Activated T-helper 1 cell treated with anti-CD3 and anti-CD28 coated beads, Interleukin-2, amount 50 U/mL, for 16 hours (primary cell): ENCODE results near the gene SLC16A9.
"Not testable (repeated sequence)": the region's sequence is repeated elsewhere in the genome, so short reads cannot be mapped to it uniquely, and the experiment has no call there.

Source experiments
- DNase-seq, 2 donors: peaks; one replicate each; pipeline ENCODE4 v3.0.0-alpha.2; 2020; ENCODE audit warnings: low read depth in 1 of 2, low spot score in 1 of 2

SLC16A9 gene

DNA sequence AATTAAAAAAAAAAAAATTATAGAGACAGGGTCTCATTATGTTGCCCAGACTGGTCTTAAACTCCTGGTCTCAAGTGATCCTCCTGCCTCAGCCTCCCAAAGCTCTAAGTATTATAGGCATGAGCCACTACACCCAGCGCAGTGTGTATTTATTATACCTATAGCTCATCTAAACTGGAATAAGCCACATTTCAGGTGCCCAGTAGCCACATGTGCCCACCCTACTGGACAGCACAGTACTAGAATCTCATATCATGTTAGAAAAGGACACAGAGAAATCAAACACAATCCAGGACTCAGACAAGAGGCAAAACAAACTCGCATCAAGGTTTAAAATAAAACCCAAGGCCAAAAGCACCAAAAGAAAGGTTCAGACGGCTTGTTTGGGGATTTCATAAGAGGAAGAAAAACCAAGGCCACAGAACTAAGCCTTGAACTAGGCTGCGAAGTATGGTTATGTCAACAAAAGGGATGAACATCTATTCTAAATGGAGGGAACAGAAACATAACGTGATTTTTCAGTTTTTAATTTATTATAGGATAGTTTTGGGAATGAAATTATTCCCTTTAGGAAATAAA lies 32.3 kb downstream of the SLC16A9 start:
- no peak for DNase-seq

DNA sequence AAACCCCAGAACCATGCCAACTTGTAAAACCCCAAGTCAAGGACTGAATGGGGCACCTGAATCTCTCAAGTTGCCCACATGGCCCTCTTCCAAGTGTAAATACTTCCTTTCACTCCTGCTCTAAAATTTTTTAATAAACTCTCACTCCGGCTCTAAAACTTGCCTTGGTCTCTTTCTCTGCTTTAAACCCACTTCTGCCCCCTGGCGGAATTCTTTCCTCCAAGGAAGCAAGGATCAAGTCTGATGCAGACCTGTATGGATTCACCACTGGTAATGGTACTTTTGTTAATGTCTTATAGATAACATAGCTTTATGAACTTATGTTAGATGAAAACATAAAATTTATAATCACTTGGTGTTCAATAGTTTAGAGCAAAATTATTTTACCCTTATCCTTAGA lies 33.8 kb downstream of the SLC16A9 start:
- DNase-seq, result no peak

DNA sequence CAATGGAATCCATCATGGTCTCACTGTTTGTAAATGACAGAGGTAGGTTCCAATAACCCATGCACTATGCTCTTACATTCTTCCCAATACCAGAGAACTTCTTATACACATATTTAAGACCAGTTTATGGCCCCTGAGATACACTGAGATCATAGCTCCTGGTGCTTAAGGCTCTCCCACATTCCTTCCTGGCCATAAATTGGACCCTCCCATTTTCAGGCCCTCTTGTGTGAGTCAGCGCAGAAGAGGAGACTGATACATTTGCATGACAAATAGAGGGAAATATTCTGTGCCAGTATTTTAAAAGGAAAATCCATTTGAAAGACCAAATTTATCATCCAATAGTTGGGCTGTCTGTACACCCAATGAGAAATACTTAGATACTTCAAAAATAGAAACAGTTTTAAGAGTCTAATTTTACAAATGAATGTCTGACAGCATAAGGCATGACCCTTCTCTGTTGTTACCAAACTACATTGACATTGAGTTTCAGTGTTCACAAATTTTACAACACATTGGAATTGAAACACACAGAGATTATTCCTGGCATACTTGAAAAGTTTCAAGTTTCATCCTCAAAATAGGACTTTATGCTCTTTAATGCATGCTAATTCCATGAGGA lies 35.3 kb downstream of the SLC16A9 start:
- no peak for DNase-seq

DNA sequence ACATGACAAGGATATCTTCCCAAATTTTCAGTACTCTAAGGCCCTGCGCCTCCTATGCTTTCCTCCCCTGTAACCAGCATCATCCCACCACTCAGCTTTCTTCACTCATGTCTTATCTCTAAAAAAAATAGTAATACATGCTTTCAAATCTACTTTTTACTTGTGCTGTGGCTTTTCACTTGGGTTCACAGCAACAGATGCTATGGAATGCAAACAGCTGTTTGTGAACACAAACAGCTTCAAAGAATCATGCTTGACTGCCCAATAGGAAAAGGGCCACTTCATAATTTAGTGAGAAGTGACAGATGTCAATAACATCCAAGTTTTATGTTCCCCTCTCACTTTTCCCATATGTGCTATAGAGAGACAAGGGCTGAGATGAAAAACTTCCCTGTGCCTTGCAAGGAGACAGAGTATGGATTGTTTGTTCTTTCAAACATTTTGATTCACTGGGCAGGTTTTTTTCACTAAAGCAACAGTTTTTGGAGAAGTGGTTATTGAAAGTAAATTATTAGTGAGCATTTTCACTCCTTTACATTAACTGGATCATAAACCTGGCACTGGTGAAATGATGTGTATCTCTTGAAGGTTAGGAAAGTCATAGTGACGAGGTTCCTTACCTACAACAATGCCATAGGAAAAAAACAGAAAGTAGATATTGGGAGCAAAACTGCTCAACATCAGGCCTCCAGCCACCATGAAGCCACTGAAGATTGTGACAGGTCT lies 37.3 kb downstream of the SLC16A9 start:
- DNase-seq, result no peak

DNA sequence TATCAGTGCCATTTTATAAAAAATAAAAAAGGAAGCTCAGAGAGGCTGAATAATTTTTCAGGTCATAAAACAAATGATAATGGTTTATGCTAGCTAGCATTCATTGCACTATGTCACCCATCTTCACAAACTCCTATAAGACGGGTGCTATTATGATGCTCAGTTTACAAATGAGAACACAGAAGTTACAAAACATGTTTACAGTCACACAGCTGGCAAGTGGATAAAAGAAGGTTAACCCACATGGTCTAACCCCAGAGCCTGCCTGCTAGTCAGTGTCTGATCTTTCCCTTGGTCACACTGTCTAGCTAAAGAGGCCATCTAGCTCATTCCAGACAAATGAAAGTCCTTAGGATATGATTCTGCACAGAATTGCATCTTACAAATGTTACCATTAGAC lies 39.4 kb downstream of the SLC16A9 start:
- no peak for DNase-seq

DNA sequence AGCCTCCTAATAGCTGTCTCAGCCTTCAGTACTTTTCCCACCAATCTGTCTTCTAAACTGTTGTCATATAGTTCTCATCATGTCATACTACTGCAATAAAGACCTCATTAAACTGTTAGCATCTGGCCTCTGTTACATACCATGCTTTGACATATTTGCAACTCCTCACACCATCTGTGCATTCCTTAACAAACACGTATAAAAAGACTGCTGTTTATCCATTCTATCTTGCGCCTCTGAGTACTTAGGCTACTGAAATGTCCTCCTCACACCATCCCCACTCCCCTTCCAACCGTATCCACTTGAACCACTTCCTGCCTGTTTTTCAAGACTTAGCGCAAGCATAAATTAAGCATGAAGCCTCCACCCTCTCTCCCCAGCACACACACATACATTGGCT lies 41.6 kb downstream of the SLC16A9 start:
- no peak for DNase-seq

DNA sequence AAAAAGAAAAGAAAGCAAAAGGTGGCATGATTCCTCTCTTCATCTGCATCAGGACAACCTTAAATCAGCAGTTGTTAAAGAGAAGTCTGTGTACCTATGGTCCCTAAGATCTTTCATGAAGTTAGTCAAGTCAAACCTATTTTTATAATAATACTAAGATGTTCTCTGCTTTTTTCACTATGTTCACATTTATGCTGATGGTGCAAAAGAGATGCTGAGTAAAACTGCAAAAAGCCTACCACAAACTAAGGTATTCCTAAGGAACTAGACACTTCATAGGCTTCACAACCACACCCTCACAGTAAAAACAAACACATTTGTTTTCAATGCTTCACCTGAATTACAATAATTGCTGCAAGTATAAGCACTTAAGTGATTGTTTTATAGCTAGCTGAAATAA lies 43.3 kb downstream of the SLC16A9 start:
- DNase-seq, result no peak

DNA sequence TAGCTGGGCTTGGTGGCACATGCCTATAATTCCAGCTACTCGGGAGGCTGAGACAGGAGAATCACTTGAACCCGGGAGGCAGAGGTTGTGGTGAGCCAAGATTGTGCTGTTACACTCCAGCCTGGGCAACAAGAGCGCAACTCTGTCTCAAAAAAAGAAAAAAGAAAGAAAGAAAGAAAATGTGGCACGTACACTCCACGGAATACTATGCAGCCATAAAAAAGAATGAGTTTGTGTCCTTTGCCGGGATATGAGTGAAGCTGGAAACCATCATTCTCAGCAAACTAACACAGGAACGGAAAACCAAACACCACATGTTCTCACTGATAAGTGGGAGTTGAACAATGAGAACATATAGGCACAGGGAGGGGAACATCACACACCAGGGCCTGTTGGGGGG lies 46.4 kb downstream of the SLC16A9 start:
- DNase-seq, result not testable (repeated sequence)

DNA sequence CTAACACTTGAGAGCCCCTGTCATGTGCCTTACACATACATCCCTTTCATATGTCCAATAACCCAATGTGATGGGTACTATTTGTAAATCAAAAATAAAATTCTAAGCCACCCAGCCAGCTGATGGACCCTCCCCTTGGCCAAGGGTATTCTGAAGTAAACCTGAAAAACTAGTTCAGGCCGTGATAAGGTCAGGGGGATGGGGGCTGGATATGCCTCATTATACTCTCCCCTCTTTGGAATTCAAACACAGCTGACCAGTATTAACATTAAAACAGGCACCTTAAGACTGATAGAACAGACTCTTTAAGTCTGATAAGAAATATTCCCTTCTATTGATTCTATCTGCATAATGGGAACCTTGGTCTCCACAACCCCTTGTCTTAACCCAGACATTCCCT lies 51.9 kb downstream of the SLC16A9 start:
- no peak for DNase-seq

DNA sequence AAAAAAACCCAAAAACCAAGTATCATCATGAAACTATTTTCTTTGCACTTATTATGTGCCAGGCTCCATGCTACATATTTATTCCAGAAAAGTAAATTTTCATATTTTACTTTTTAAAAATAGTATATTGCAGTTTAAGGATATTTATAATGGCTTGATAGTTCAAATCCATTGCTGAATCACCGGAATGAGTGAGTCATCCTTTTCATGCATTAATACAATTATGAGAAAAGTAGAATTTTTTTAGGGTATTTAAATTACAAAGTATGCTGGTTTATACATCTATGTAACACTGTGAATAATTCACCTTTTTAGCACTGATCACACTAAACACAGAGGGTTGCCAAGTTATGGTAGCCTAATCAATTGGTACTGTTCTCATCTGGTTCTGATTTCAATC lies 54.3 kb downstream of the SLC16A9 start:
- DNase-seq, result no peak

DNA sequence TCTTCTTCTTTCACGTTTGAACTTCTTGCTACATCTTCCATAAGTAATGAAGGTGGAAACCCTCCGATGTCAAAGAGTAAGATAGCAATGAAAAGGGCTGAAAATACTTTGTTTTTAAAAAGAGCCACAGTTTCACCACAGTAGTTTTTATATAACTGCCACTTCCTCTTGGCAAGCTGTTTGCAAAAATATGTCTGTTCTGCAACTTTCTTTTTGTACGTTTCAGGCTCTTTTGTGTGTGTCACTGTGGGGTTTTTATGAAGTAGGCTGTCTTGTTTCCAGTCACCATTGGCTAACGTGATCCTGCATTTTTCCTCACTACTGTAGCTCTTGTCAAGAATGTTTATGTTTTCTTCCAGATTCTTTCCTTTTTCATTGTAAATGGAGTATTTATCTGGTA lies 55.6 kb downstream of the SLC16A9 start:
- DNase-seq, result no peak

DNA sequence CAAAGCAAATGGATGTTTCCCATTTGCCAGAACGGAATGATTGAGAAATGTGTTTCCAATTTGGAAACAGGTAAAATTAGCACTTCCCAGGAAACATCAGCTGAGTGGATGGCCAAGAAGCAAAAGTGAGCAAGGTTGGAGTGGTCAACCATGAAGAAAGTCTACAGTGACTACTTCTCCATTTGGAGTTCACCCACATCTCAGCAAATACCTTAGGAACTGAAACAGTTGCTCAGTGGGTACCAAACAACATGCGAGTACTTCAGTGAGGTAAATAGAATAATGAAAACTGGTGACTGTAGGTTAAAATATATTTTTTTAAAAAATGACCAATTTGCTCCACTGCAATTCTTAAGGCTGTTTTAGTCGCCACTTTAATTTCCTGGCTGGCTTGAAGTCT lies 57.7 kb downstream of the SLC16A9 start:
- no peak for DNase-seq

DNA sequence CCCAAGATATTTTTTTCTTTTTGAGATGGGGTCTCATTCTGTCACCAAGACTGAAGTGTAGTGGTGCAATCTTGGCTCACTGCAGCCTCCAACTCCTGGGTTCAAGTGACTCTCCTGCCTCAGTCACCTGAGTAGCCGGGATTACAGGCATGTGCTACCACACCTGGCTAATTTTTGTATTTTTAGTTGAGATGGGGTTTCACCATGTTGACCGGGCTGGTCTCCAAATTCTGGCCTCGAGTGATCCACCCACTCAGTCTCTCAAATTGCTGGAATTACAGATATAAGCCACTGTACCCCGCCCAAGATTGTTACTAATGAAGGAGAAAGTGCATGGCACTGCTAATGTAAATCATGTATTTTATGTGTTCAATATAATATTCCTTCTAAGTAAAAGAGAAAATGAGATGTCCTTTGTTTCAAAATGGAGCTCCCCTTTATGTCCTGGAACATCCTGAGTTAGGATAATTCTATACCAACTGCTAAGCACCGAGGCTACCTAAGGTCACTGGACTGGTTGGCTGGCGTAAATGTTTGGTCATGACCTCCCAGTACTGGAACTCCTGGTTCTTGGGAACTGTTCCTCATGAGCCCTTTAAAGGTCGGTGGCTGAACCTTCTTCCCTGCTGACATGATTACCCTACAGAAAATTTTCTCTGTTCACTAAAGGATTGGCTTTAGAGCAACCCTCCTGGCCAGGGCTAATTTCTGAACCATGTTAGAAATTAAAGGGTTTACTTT lies 59.9 kb downstream of the SLC16A9 start:
- DNase-seq, result no peak

DNA sequence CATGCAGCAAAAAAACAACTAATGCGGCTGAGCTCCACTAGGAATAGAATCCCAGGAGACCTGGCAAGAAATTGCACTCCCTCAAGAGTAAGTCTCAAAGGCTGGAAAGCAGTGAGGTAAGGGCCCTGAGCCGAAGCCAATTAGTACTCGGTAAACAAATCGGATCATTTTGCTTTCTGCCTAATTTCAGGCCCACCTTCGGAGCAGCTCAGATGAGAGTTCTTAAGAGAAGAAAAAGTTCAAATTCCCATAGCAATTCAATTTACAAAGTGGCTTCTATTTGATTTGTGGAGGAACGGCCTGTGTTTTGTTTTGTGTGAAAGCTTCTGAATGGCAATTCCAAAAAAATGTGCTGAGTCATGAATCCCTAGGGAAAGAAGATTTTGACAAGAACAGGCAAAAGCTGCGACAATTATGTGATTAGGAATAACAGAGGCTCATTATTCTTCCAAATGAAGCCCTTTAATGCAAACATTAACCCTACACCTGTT lies 60.9 kb downstream of the SLC16A9 start:
- DNase-seq, result no peak

DNA sequence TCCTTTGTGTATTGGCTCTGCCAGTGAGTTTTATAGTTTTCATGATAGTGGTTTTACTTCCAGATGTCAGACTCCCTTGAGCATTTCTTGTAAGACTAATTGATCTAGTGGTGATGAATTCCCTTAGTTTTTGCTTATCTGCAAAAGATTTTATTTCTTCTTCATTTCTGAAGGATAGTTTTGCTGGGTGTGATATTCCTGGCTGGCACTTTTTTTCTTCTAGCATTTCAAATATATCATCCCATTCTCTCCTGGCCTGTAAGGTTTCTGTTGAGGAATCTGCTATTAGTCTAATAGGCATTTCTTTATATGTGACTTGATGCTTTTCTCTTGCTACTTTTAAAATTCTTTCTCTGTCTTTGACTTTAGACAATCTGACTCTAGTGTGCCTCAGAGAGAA lies 64.8 kb downstream of the SLC16A9 start:
- DNase-seq, result no peak

DNA sequence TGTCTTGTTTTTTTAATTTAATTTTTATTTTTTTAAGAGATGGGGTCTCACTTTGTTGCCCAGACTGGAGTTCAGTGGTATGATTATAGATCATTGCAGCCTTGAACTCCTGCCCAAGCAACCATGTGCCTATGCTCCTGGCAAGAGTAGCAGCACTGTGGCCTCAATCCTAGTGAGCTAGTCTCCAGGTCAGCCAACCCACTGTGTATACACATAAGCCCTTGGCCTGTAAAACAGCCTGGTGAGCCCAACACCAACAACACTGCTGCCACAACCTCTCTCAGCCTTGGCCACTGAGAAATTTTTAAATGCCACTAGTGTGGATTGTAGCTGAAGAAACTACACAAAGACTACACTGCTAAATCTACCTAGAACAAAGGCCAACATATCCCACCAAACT lies 68.0 kb downstream of the SLC16A9 start:
- DNase-seq, result not testable (repeated sequence)

DNA sequence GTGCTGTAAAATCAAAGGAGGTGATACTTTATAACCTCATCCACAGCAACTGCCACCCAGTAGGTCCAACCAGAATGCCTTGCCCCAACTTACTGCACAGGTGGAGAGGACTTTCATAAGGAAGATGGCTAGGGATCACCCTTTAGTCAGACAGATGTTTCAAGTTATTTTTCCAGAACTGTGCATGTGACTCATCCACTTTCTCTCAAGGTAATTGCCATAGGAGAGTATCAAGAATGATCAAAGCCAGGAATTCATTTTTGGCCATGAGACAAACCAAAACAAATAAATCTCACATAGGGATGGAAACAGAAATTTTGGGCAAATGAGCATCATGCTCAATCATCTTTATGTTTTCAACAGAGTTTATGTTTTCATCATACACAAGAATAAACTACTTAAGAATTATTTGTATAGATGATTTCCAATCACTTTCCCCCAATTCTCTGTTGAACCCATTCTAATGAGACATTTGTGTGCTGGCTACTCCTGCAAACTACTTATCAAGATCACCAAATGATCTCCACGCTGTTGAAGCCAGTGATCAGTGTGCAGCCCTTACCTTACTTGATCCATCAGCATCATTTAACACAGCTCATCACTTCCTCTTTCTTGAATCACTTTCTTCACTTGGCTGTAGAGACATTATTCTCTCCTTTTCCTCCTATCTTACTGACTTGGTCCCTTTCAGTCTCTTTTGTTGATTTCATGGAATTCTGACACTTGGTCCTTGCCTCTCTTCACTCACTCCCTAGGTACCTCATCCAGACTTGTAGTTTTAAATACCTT lies 74.0 kb downstream of the SLC16A9 start:
- DNase-seq, result no peak

DNA sequence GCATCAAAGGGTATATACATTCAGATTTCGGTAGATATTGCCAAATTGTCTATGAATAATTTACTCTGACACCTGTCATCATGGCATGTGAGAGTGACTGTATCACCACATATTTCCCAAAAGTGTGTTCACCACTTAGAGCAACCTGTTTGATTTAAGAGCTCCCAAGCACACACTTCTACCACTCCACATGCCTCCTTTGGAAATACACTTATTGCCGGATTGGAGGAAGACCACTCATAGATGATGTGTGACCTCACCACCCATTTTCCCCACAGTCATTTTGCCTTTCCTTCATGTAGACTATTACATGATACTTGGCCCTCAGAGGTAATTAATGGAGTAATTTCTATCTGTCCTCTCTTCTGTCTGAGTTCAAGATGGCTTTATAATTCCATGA lies 75.5 kb downstream of the SLC16A9 start:
- no peak for DNase-seq

DNA sequence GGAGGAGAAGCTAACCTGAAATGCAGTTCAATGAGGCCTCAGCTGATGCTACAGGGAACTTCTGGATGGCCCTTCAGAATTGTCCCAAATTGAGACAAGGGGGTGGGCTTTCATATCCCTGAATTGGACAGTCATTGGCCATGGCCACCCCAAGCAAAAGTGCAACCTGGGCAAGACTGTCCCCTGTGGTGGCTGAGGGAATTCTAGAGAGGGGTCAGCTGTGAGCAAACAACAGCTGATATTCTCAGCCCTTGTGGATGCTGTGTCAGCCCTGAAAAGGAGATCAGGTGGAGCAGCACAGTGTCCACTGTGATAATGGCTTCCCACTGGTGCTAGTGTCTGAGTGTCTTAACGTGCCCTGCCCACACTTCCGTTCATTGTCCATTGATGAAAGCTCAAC lies 76.6 kb downstream of the SLC16A9 start:
- DNase-seq, result no peak

DNA sequence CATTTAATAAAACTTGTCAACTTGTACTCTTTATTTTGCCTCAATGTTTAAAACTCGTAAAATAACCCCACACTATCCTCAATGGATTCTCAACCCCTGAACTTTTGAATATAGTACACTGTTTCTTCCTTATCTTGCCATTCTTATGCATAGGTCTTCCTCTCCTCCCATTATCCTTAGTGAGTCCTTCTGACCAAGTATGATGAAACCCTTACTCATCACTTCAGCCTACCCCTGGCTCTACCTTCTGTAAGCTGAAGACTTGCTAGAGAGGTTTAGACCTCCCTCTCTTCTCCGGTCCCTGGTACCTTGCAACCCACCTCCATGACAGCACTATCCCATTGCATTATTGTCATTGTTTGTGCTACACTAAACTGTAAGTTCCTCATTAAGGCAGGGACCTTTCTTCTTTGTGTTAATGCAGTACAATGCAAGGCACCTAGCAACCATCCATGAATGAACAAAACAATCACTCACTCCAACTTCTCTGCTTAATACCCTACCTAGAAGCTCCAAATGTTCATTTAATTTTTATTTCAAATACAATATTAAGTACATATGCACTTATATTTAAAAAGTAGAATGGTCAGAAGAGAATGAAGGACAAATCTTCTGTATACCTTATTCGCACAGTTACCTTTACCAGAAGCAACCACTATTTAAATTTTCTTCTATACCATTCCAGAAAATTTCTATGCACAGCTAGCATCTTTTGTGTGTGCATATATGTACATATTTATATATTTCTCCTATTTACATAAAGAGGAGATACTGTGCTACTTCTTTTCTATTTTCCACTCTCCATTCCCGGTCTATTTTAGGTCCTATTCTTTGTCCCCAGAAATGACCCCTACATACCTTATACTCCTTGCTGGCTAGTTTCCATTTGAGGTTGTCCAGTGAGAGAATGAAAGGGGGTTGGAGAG lies 77.5 kb downstream of the SLC16A9 start:
- DNase-seq, result no peak
